ENCODE measurements around the gene CTU2.
A peak's percentile ranks its signal among the peaks of the same experiment; 100 is the strongest.
"Not testable (repeated sequence)": the region's sequence is repeated elsewhere in the genome, so short reads cannot be mapped to it uniquely, and the experiment has no call there.

Gene CTU2

DNA sequence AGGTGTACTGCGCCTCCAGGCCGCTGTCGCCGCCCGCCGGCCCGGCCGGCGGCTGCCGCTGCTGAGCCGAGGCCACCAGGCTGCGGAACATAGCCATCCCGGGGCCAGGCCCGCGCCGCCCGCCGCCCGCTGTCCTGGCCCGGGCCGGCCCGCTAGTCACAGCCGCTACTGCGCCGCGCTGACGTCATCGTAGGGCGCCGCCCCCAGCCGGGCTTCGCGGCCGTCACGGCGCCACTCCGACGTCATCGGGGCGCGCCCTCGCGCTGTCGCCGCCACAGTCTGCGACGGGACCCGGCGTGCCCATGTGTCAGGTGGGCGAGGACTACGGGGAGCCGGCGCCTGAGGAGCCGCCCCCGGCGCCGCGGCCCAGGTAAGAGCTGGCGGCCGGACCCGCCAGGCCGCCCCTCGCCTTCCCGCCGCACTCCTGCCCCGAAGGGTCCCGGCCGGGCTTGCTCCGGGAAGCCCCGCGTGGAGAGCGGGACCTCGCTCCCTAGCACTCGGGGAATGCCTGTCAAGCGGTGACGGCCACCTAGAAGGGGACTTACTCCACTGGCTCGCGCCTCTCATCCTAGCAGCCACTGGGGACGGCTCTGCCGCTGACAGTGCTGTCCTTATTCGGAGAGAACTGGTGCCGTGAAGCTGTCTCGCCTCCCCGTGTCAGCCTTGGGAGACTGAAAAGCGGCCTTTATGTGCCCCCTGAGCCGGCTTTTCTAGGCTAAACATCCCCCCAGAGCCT is at the start of gene CTU2, which contains the start of gene RNF166:
TSS of gene CTU2 (plus strand) at position 275 of the 736 bp plus-strand sequence. CDS start at position 303, 28 bp downstream.
TSS of gene RNF166 (minus strand) at position 180 of the 736 bp plus-strand sequence. CDS start at position 97, 83 bp downstream.
- DNase-seq (ENCODE audit: low read depth): peak; percentile 86

- no peak for DNase-seq (ENCODE audit: low read depth)
These were observed 48.9 kb upstream of the CTU2 start for GRCh38 chr16:88657371-88657770.

- DNase-seq (ENCODE audit: low read depth): no peak
These were observed 47.6 kb upstream of the CTU2 start for GRCh38 chr16:88658714-88659113.

DNA sequence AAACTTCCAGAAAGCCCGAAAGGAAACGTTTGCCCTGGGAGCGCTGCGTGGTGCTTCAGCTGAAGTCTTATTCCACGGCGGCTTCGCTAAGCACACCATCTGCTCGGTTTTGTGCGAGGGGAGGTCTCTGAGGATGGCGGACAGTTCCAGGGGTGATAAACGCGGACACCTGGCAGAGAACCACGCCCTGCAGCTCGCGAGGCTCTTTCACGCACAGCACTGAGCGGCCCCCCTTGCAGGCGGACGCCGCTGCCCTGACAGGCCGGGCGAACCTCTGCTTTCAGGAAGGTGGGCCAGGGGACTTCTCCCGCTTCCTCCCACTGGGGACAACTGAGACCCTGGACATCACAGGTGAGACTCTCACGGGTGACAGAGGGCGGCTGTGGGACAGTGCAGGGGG is 47.1 kb upstream of the CTU2 start:
- DNase-seq (ENCODE audit: low read depth): no peak

- DNase-seq (ENCODE audit: low read depth): no peak
These were observed 44.8 kb upstream of the CTU2 start for GRCh38 chr16:88661468-88661867.

DNA sequence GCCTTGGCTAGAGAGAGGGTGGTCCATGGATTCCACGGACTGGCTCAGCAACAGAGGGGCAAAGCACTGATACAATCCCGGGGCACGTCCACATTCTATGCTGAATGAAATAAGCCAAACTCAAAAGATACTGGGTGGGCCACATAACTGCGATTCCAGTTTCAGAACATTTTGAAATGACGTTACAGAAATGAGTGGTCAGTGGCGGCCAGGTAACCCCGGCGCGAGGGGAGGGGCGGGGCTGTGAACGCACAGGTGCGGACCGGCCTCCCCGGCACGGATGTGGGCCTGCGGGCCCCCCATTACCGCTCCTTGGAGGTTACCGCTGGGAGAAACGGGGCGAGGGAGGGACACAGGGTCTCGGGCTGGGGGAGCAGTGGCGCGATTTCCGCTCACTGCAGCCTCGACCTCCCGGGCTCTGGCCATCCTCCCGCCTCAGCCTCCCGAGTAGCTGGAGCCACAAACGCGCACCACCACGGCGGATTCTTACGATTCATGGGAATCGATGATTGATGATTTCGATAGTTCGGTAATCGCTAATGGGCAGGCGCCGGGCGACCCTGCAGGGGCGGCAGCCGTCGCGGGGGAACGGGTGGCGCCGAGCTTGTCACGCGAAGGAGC is 44.0 kb upstream of the CTU2 start:
- no peak for DNase-seq (ENCODE audit: low read depth)

DNA sequence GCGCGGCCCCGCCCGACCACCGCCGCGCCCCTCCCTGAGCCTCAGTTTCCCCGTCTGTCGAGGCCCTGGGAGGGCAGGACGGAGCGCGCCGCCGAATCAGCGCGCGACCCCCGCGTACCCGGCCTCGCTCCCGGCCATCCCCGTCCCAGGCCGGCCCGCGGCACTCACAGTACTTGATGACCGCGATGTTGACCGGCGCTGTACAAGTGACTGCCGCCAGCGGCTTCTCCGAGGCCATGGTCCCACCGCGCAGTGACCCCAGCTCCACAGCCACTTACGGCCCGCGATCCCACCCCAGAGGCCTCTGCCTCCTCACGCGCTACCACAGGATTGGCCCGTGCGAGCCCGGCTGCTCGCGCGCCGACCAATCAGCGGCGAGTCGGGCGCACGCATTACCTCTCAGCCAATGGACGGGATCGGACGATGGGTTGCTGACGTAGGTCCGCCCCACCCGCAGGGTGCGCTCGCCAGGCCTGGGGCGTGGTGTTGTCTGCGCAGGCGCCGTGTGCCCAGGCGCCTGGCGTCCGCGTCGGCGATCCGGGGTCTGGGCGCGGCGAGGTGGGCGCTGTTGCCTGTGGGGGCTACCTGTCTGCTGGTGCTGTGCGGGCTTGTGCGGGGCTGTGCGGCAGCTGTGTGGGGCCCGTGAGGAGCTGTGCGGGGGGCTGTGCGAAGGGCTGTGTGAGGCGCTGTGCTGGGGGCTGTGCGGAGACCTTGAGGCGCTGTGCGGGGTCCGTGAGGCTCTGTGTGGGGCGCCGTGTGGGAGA is 43.3 kb upstream of the CTU2 start, which contains the start of gene MVD:
TSS of gene MVD (minus strand) at position 249 of the 764 bp plus-strand sequence. CDS start at position 238, 11 bp downstream.
- peak; percentile 88 for DNase-seq (ENCODE audit: low read depth)

GRCh38 chr16:88665148-88665547 is 41.2 kb upstream of the CTU2 start:
- no peak for DNase-seq (ENCODE audit: low read depth)

DNA sequence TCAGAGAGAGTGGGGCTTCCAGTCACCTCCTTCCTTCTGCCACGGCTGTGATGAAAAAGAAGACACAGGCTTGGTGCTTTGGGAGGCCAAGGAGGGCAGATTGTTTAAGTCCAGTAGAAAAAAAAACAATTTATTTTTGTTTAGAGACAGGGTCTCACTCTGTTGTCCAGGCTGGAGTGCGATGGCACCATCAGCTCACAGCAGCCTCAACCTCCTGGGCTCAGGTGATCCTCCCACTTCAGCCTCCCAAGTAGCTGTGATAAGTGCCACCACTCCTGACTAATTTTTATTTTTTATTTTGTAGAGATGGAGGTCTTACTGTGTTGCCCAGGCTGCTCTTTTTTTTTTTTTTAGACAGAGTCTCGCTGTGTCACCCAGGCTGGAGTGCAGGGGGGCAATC is 40.7 kb upstream of the CTU2 start:
- no peak for DNase-seq (ENCODE audit: low read depth)

DNA sequence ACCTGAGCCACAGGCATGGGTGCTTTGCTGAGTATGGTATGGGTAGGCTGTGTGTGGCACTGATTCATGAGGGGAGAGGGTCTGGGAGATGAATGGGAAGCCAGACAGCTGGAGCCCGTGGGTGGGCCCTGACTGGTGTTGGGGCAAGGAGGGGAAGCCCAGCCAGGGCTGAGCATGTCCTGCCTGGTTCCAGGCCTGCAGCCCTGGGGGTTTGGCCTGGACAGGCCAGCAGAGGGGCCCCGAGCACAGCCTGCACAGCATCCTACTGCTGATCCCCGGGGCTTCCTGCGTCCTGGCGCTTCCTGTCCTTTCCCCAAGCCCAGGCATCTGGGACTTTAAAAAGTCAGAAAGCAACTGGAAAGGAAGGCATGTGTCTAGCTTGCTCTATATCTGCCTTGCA is 38.8 kb upstream of the CTU2 start:
- no peak for DNase-seq (ENCODE audit: low read depth)

GRCh38 chr16:88669493-88669892 is 36.8 kb upstream of the CTU2 start:
- DNase-seq (ENCODE audit: low read depth): not testable (repeated sequence)

DNA sequence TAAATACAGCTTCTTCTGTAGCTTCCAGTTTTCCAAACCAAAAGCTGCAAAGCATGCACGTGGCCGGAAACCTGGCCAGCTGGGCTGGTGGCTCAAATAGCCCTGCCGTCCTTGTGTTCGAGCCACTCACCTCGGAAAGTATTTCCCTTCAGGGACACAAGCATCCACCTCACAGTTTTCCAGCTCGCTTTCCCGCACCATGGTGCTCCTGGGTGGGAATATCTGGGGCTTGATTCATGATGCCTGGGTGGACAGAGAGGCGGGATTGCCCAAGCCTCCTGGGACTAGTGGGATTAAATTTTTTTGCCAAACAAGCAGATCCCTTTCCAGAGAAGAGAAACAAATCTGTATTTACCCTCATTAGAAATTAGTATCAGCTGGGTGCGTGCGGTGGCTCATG is 36.3 kb upstream of the CTU2 start:
- DNase-seq (ENCODE audit: low read depth): no peak

GRCh38 chr16:88671806-88672205 is 34.5 kb upstream of the CTU2 start:
- DNase-seq (ENCODE audit: low read depth): no peak

- no peak for DNase-seq (ENCODE audit: low read depth)
These were observed 33.5 kb upstream of the CTU2 start for GRCh38 chr16:88672776-88673175.

DNA sequence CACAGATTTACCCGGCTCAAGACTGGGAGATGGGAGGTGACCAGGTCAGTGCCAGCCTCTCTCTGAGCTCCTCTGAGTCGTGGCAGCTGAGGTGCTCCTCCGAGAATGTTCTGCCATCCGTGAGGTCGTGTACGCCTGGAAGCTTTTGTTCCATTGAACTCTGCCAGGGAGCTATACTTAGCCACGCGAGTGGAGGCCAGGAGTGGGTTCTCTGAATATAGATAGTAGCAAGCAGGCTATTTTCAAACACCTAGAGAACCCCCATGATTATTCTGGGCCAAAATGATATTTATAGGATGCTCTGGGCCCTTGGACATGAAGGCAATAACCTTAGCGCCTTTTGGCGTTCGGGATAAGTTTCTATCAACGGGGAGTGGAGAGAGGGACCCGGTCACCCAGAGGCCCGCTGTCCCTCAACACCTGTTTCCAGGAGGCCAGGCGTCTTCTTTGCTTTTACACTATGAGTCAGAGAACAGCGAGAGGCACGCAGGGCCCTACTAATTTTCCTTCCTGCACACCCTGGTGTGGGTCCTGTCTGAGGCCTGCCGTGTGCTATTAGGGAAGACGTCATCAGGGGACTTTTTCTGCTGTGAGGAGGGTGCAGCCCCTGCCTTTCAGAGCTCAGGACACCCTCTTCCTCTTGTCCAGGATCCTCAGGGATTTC is 32.5 kb upstream of the CTU2 start:
- no peak for DNase-seq (ENCODE audit: low read depth)

DNA sequence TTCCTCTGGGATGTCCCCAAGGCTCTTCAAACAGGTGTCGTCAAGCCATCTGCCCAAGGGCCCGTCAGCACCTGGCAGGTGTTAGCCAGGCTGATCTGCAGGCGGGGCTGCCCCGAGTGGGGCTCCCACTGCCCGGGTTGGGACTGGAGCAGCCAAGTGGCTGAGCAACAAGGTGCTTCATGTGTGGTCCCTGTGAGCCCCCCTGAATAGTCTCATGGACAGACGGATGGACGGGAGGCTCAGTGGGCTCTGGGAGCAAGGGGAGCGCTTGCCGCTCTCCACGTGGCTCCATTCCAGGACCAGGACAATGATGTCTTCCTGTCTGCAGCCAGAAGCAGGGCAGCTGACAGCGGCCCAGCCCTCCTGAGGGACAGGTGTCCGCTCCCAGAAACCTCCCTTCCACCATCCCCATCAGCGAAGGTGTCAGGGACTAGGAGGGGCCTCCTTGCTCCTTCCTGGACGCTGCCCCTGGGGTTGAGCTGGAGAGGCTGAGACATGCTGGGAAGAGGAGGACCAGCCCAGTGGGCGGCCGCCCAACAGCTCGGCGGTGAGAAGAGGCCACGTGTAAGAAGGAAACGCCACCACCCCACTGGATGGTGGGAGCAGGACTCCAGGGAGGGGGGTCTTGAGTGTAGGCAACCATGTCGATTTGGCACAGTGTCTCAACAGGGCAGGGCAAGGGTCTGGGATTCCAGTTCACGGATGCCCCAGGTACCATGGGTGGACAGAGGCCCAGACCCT is 29.6 kb upstream of the CTU2 start:
- no peak for DNase-seq (ENCODE audit: low read depth)

DNA sequence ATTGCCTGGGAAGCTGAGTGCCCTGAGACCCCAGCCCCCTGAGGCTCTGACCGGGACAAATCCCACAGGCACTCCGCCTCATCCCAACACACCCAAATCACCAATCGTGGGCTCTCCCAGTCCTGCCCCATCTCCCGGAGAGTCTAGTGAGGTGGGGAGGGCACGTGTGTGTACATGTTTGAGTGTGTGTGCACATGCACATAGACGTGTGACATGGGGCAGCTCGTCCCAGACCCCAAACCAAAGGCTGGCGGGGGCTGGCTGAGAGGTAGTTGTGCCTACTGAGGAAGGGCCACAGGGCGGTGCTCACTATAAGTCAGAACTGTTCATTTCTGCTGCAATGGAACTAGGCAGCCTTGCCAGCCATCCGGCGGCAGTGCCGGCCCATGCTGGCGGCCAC is 28.6 kb upstream of the CTU2 start:
- DNase-seq (ENCODE audit: low read depth): no peak

DNA sequence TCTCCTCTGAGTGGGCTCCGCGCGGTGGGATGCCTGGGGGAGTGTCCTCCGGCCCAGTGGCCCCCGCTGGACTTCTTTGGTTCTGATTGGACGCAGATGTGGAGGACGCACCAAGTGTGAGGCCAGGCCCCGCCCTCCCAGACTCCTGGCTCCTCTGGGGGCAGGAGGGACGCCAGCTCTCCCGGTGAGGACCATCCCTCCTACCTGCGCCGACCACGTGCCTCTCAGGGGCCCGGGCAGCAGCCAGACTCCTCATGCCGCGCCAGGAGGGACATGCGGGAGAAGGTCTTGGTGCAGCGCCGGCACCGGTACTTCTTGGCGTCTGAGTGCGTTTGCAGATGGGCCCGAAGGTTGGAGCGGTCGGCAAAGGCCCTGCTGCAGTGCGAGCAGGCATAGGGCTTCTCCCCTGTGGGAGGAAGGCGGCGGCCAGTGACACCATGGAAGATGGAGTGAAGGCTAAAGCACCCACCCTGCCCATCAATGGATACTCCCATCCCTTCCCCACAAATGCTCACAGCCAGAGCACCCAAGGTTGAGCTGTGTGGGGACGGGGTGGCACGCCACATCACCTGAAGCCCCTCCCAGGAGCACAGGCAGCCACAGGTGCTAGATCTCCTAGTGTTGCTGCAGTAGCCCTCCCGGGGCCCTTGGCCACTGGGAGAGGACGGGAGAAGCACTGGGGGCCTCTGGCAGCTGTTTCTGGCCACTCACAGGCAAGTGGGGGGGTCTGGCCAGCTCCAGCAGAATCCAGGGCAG is 27.9 kb upstream of the CTU2 start:
- DNase-seq (ENCODE audit: low read depth): no peak

- no peak for DNase-seq (ENCODE audit: low read depth)
These were observed 25.7 kb upstream of the CTU2 start for GRCh38 chr16:88680554-88681083.

DNA sequence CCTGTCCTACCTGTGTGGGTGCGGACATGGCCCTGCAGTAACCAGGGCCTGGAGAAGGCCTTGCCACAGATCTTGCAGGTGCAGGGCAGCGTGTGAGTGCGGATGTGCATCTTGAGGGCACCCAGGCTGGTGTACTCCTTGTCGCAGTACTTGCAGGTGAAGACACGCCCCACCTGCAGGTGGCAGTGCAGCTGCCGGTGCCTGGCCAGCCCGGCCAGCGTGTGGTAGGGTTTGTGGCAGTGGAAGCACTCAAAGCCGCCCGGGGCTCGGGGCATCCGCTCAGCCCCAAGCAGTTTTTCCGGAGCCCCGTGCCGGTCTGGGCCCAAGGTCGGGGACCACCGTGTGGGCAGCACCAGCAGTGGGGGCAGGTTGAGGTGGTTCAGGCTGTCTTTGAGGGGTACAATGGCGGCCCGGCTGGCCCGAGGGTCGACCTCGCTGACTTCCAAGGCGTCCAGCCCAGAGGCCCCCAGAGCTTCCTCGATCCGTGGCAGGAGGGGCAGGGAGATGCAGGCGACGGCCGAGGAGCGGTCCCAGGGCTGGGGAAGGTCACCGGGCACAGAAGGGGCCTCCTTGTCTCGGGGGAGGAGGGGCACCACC is 25.1 kb upstream of the CTU2 start:
- no peak for DNase-seq (ENCODE audit: low read depth)
